ENCODE measurements around the gene PRAC2.

Gene PRAC2

DNA sequence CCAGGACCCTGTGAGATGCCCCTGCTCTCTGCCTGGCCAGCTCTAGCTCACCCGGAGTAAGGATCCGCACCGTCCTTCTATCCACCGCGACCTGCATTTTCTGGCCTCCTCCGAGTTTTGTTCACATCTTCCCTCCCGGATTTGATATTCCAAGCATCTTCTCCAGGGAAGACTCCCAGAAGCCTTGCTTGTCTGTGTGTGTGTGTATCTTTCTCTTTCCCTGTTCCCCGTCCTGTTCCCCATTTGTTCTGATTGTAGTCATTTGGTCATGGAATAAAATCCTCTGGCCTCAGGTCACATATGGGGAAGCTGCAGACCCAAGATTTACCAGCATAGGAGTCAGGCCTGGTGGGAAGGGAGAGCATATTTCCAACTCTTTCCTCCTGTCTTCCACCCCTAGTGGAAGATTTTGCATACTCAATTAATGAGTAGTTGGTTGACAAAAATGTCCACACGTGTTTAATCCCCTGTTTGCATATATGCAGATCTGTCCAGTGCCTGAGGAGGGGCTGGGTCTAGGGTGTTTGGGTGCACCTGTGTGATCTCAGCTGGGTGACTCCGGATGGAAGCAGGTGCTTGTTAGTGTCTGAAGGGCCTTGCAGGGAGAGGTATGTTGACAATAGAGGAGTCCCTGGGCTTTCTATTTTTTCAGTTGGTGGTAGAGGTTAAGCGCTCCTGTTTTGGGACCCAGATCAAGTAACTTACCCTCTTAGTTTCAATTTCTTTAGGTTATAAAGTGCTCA lies 2.5 kb upstream of the PRAC2 start:
- DNase-seq = no peak

- no peak for DNase-seq
Measured at GRCh38 chr17:48721009-48721402, 2.0 kb upstream of the PRAC2 start.

GRCh38 chr17:48722201-48722907 lies 631 bp upstream of the PRAC2 start, which contains the start of gene PRAC1:
TSS of gene PRAC1 (minus strand) at chr17:48722518. CDS start at chr17:48722392, 126 bp downstream.
- DNase-seq = no peak

DNA sequence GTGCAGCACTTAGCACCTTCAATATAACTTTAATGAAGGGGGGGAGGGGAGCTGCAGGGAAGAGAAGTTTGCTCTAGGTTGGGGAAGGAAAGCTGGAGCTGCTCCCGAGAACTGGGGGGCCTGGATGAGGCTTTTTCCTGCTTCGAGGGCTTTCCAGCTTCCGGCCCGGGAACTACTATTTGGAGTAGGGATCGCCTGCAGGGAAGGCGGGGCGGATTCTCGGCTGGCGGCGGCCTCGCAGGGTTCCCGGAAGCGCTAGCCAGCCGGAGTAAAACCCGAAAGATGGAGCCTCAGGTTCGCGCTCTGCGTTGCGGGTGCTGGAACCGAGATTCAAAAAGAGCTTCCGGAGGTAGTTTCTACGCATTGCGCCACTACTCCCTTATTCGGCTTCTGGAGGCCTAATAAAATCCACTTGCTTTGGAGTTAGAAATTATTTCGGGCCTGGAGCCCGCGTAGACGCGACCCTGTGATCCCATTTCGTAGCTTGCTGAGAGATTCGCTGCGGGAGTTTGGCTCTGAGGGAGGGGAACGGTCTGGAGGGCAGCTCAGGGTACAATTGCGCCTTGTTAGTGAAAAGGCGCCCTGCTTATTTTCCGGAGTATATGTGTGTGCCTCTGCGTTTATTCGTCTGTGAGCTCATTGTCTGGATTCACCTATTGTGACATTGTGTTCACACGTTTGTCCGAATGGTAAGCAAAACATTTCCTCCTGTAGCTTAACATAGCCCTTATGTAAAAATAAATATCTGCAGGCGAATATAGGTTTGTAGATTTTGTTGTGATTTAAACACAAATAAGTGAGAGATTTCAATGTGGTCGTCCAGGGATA lies 652 bp downstream of the PRAC2 start:
- no peak for DNase-seq

DNA sequence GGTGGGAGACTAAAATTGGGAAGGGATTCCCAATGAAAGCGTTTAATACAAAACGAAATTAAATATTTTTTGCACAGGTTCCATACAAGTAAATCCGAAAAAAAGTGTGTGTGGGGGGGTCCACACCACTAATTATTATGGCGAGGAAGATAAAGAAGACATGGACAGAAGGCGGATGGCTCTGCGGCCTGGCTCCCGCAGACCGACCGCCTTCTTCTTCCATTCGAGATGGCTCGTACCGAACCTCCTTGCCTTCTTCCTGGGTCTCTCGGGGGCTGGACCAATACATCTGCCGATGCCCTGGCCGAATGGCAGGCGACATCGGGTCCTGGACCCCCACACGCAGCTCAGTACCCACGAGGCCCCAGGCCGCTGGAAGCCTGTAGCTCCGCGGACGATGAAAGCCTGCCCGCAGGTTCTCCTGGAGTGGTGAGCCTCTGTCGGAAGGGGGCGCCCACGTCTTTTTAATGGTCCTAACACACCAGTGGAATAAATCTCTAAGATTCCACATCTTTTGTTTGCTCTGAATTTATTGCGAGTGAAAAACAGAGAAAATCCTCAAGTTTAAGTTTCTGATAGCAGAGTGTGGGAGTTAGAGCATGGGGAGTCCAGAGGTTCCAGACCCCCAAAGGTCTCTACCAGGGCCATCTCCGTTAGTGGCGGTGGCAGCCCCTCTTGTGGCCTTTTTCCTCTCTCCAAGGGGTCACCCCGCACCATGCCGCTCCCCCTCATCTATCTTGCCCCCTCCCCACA lies 1.4 kb downstream of the PRAC2 start:
- peak; percentile 73 for DNase-seq

GRCh38 chr17:48725004-48725287 lies 2.0 kb downstream of the PRAC2 start:
- DNase-seq = no peak

- no peak for DNase-seq
Measured at GRCh38 chr17:48725288-48726064, 2.5 kb downstream of the PRAC2 start.

DNA sequence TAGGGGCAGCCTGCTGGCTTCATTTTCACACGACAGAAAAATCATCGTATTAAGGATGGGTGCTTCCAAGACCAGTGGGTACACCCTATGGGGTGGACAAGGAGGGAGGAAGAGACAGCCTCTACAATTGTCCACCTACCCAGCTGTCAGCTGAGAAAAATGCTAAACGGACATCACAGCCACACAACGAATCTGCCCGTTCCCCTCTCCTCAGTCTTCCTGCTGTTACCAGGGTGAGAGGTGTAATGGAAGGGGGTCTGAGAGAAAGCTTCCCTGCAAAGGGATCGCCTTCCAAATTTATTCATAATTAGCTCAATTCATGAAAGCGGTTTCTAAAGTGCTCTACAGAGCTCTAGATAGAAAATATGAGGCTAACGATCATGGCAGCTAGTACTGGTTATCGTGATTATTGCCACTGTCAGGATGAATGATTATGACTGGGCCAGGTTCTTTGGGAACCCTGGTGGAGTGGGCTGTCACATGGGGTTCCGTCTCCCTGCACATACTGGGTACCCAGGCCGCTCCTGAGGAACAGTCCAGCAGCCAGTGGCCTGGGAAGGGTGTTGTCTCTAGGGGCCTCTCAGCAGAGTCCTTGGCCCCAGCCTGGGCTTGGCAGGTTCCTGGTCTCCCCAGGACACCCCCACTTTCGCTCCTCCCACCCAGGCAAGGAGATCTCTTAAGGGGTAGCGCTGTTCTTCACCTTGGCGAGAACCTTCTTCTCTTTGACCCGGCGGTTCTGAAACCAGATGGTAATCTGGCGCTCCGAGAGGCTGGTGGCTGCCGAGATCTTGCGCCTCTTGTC lies 3.3 kb downstream of the PRAC2 start:
- no peak for DNase-seq

DNA sequence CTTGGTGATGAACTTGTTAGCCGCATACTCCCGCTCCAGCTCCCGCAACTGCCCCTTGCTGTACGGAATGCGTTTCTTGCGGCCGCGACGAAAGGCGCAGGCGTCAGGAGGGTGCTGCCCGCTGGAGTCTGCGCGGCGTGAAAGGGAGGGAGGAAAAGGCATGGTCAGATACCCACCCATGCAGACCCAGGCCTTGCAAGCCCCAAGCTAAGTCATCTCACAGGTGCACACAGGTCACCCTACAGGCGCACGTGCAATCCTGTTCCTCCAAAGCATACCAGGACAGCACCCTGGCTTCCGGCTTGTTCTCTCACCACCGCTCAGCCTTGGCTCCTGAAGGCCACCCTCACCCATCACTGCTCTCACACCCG lies 3.9 kb downstream of the PRAC2 start:
- DNase-seq = no peak

GRCh38 chr17:48727415-48728175 lies 4.6 kb downstream of the PRAC2 start:
- DNase-seq = no peak

- DNase-seq = peak; percentile 64
Measured at GRCh38 chr17:48728232-48729231, 5.5 kb downstream of the PRAC2 start, which contains the start of gene HOXB13. TSS of gene HOXB13 (minus strand) at chr17:48728750. CDS start at chr17:48728593, 157 bp downstream.

DNA sequence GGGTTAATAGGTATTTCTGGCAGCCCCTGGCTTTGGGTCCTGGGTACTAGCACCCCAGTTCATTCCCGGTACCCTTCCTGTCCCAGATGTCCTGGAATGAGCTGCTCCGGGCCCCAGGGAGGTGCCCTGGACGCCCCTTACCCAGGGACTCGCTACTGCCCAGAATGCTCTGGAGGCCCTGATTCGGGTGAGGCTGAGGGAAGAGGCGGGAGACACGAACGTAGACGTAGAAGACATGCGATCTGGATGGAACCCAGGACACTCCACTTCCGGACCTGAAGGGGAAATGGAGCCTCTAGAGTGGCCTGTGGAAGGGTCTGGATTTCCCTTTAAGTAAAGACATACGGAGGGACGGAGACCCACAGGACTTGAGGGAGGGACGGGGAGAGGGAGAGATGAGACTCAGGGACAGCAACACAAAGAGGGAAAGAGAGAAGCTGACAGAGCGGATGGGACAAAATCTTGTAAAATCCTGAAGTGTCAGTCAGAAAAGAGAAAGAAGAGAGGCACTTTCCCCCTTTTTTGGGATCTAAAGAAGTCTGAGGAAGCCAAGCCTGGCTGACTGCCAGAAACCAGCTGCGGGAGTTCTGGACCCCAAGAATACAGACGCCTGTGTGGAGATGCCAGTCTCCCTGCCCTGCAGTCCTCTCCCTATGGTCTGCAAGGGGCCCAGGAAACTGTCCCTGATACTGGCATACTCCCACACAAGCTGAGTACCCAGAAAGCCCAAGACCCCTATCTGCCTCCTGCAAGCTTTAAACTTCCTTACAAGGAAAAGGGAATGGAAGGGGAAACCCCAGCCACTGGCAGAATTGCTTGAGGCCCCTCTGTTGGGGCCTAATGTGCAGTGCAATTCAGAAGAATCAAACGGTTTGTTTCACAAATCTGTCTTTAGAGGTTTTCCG lies 6.6 kb downstream of the PRAC2 start:
- no peak for DNase-seq

- no peak for DNase-seq
Measured at GRCh38 chr17:48730240-48730550, 7.2 kb downstream of the PRAC2 start.

- no peak for DNase-seq
Measured at GRCh38 chr17:48731355-48731754, 8.4 kb downstream of the PRAC2 start.

DNA sequence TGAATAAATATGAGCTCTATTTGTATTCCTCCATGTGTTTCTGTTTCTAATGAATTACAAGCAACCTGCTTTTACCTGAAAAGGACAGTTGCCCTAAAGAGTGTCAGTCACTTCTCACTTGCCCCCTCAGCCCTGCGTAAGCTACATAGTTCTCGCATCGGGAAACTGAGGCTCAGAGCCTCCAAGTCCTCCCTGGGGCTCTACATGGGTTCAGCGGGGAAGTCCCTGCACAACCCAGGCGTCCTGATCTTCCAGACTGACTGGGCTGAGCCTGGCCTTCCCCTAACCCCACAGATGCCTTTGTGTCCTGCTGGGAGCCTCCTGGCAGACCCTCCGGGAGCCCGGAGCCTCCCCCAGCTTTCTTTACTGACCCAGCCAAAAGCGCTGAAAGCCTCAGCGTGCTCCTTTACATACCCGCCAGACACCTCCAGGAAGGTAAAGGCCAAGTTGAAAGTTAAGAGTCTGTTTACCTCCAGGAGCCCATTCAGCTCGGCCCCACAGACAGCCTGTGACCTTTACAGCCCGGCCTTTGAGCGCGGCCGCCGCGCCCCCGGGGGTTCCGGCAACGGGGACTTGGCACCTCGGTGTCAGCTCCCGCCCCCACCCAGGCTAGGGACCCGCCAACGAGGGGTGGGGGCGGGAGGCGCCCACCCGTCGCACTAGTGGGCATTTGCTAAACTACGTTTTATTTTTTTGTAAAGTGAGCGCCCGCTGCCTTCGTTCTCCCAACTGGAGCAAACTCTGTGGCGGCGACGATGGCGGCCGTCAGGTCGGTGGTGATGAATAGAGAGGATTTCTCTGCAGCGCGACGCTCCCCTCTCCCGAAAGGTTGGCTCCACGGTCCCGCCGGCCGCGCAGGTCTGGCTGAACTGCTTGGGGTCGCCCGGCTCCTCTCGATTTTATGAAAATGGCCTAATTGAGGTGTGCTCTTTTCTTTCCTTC lies 10.0 kb downstream of the PRAC2 start:
- no peak for DNase-seq

GRCh38 chr17:48733632-48734328 lies 10.8 kb downstream of the PRAC2 start:
- no peak for DNase-seq
